ENCODE measurements around the gene CDC42SE1. TPM values are rescaled to one million over a fixed set of nuclear protein-coding genes. Genes with fewer than 3 reads are reported as not detected.
"Not testable (repeated sequence)": the region's sequence is repeated elsewhere in the genome, so short reads cannot be mapped to it uniquely, and the experiment has no call there.

Gene CDC42SE1
- total and polyA plus RNA-seq, 7 donors, result 35.4 to 82.8 (median 48.7) TPM

GRCh38 chr1:151098126-151098525 lies 38.7 kb upstream of the CDC42SE1 start:
- Histone ChIP-seq H3K9me3 (no peaks in the 10 kb centered on the region), H3K27me3 (no peaks in the 10 kb centered on the region), H3K36me3 (peaks cover 0 to 22% (median 0%) of the 10 kb centered on the region in 4 donors), H3K27ac (no peak overlapping the region), H3K4me3 (no peak overlapping the region), H3K4me1 (no peaks in the 10 kb centered on the region)
- no peak for DNase-seq
- 92 to 98% methylated on average over 1 of the region's 1 CpG for WGBS, 2 donors
- TF ChIP-seq CTCF (IDR thresholded peaks at IDR 0.05), result no peak
- intact Hi-C loops (cut with DNase I), result no loop called here

GRCh38 chr1:151097426-151097825 lies 38.0 kb upstream of the CDC42SE1 start:
- DNase-seq; intact Hi-C loops (cut with DNase I): not testable (repeated sequence)
- WGBS, 2 donors, result 82 to 94% methylated on average over 6 of the region's 6 CpGs

GRCh38 chr1:151085953-151086559 lies 26.6 kb upstream of the CDC42SE1 start:
- intact Hi-C loops (cut with DNase I), result no loop called here
- DNase-seq, result no peak
- Histone ChIP-seq H3K4me3 (no peak overlapping the region), H3K9me3 (no peaks in the 10 kb centered on the region), H3K36me3 (no peaks in the 10 kb centered on the region), H3K27ac (no peak overlapping the region), H3K4me1 (no peaks in the 10 kb centered on the region), H3K27me3 (no peaks in the 10 kb centered on the region)
- 76 to 80% methylated on average over 4 of the region's 4 CpGs for WGBS, 2 donors
- no peak for TF ChIP-seq POLR2AphosphoS5 (IDR thresholded peaks at IDR 0.05)

More at GRCh38 chr1:151097426-151097825, 38.0 kb upstream of the CDC42SE1 start:
- H3K4me3 ChIP-seq, H3K27me3 ChIP-seq, H3K27ac ChIP-seq, H3K4me1 ChIP-seq, H3K9me3 ChIP-seq: not testable (repeated sequence)
- H3K36me3 ChIP-seq, result peaks cover 0 to 17% (median 0%) of the 10 kb centered on the region in 4 donors

GRCh38 chr1:151072224-151072623 lies 12.8 kb upstream of the CDC42SE1 start:
- Histone ChIP-seq H3K4me3 (no peak overlapping the region), H3K9me3 (no peaks in the 10 kb centered on the region), H3K27ac (peak overlapping the region; percentile 95 to 99 (median 97)), H3K4me1 (peaks cover 0 to 19% (median 15%) of the 10 kb centered on the region in 4 donors), H3K27me3 (no peaks in the 10 kb centered on the region), H3K36me3 (peaks cover 0 to 23% (median 0%) of the 10 kb centered on the region in 4 donors)
- intact Hi-C loops (cut with DNase I), result no loop called here
- WGBS, 2 donors, result 74 to 88% methylated on average over 13 of the region's 13 CpGs
- TF ChIP-seq CTCF (IDR thresholded peaks at IDR 0.05), result no peak
- TF ChIP-seq POLR2A (IDR thresholded peaks at IDR 0.05), result no peak
- no peak for TF ChIP-seq POLR2AphosphoS5 (IDR thresholded peaks at IDR 0.05)
- no peak for DNase-seq

GRCh38 chr1:151070474-151071276 lies 11.3 kb upstream of the CDC42SE1 start, which contains the start of gene GABPB2:
TSS of gene GABPB2 (plus strand) at chr1:151070761. CDS start at chr1:151088190, 17,429 bp downstream.
- WGBS, 2 donors, result 1% methylated on average over 50 of the region's 50 CpGs
- Histone ChIP-seq H3K4me3 (peak within 1 kb of the TSS; percentile 62 to 83 (median 76)), H3K27me3 (no peaks in the 10 kb centered on the region), H3K27ac (peak within 1 kb of the TSS; percentile 95 to 99 (median 97)), H3K9me3 (no peaks in the 10 kb centered on the region), H3K4me1 (peaks cover 0 to 19% (median 15%) of the 10 kb centered on the region in 4 donors), H3K36me3 (peaks cover 0 to 20% (median 0%) of the 10 kb centered on the region in 4 donors)
- DNase-seq, result peak; percentile 97
- TF ChIP-seq CTCF (IDR thresholded peaks at IDR 0.05), result peak; percentile 73 to 95 (median 84)
- TF ChIP-seq EP300 (IDR thresholded peaks at IDR 0.05), result peak in 2 of 4 donors; percentile 63 to 65
- TF ChIP-seq POLR2AphosphoS5 (IDR thresholded peaks at IDR 0.05), result peak; percentile 82 to 90 (median 84)
- peak; percentile 46 to 75 for TF ChIP-seq POLR2A (IDR thresholded peaks at IDR 0.05)
- intact Hi-C loops (cut with DNase I), result loop anchor here (1.0 to 2.0 kb wide), 2 partner anchors 11 to 76 kb away; partner anchors contain the start of genes CDC42SE1 and SEMA6C

All from sigmoid colon (tissue), 7 donors.